Hypothalamus (tissue), 51 donors: ENCODE data around the gene GMPR.
"Not testable (repeated sequence)": the region's sequence is repeated elsewhere in the genome, so short reads cannot be mapped to it uniquely, and the experiment has no call there.

Experiments used
- DNase-seq, 51 donors: peaks; one replicate each; lab custom pipeline; 2025; lab: John Stamatoyannopoulos, UW

Gene GMPR

DNA sequence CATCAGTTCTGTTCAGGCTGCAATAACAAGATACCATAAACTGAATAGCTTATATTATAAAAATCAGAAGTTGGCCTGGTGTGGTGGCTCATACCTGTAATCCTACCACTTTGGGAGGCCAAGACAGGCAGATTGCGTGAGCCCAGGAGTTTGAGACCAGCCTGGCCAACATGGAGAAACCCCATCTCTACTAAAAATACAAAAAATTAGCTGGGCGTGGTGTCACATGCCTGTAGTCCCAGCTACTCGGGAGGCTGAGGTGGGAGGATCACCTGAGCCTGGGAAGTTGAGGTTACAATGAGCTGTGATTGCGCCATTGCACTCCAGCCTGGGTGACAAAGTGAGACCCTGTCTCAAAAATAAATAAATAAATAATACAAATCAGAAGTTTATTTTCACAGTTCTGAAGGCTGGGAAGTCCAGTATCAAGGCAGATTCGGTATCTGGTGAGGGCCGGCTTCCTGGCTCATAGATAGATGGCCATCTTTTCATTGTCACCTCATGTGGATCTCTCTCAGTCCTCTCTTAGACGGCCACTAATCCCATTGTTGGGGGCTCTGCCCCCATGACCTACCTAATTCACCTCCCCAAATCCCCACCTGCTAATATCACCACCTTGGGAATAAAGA, 31.2 kb downstream of the GMPR start:
- not testable (repeated sequence) for DNase-seq

DNA sequence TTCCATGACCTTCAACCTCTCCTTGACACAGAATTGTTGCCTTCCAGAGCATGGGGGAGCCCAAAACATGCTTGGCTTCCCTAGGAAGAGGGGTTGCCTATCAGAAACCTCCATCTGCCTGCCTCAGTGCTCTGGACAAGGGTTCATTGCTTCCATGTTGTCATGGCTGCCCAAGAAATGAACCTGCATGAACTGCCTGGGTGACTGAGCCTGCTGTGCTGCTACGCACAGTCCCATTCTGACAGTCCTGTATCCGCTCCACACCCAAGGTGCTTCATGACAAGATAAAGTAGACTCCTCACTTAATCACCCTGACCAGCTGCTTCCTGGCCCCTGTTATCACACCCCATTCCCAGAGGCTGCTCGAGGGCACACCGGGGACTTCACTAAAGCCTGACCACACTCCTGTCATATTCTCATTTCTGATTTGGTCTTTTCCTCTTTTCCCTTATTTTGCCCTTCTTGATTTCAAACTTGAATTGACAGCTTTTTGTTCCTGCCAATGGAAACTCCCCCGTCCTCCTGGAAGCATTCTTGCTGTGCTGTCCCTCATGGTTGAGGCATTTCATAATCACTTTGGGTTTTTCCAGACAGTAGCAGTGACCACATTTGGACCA, 31.9 kb downstream of the GMPR start:
- no peak for DNase-seq

DNA sequence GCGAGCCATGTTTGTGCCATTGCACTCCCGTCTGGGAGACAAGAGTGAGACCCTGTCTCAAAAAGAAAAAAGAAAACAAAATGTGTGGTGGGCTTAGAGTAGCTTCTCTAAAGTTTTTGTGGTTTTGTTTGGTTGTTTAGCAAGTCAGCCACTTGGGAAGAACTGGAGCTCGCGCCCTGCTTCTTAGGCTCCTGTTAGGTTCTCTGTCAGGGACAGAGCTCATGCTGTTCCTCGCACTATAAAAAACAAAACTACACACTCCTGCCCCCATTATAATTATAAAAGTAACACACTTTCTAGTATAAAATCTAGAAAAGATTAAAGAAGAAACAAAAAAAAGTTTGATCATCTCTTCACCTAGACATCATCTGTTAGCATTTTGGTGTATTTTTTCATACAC, 33.0 kb downstream of the GMPR start:
- no peak for DNase-seq

DNA sequence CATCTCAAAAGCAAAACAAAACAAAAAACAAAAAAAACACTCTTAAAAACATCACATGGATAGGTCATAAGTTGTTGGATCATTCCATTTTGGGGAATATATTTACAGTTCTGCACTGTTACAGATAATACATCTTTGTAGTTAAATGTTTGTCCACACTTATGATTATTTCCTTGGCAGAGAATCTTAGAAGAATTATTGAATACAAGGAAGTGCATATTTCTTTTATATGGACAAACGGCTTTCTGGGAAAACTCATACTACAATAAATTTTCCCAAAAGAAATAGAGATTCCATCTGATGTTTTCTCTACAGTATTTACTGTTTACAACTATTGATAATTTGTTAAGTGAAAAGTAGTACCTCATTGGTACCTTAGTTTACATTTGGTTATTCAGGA, 33.8 kb downstream of the GMPR start:
- DNase-seq = no peak

DNA sequence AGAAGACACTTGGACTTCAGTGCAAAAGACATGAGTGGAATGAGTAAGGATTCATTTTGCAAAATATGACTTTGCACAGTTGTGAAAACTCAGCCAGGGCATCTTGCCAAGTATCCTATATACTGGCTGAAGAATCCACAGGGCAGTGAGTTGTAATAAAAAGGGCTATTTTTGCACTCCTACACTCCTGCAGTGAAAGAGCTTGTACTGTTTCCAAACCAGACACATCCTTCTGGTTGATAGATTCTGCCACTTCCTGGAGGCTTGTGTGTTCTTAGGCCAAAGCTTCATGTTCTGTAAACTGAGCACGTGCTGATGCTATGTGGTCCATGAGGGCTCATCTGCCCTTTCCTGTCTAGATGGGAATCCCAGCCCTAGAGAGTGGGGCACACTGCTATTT, 34.9 kb downstream of the GMPR start:
- no peak for DNase-seq

DNA sequence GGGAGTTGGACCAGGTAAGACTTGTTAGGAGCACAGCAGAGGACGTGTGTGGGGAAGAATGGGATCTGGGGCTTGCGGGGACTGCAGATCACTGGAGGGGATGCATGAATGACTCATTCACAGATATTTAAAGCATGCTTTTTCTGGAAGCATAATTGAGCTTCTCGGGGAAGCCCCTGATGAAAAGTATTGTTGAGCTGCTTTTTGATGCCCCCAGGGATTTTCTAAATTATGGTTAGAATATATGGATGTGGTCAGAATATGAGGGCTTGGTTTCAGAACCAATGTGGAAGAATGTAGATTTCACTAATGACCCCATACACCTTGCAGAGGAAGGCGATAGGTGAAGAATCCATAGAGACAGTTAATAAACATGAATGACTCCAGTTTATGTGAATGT, 36.1 kb downstream of the GMPR start:
- no peak for DNase-seq

DNA sequence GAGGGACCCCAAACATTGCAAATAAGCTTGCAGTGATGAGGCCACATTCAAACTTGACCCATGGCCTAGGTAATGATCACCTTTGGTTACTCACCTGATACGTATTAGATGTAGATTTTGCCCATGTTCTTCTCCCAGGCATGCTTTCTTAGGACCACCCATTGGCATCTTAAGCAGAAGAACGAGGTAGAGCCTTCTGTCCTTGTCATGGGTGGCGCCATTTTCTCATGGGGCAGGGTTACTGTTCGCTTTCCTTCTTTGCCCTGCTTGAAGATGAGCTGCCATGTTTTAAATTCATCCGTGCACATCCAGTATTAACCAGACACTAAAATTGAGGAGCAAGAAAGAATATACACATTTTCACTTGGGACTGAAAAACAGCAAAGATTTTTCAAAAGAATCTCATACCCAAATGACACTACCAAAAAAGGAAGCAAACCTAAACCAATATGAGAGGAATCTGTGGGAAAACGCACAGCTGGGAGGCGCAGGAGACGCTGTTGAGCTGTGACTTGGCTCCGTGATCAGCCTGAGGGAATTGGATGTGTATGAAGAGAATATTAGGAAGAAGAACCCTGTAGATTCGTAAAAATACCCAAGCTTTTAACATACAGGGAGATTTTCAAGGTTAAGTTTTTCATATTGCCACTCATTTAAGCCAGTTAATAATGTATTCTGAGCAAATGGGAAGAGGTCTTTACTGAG, 36.6 kb downstream of the GMPR start:
- DNase-seq = no peak

DNA sequence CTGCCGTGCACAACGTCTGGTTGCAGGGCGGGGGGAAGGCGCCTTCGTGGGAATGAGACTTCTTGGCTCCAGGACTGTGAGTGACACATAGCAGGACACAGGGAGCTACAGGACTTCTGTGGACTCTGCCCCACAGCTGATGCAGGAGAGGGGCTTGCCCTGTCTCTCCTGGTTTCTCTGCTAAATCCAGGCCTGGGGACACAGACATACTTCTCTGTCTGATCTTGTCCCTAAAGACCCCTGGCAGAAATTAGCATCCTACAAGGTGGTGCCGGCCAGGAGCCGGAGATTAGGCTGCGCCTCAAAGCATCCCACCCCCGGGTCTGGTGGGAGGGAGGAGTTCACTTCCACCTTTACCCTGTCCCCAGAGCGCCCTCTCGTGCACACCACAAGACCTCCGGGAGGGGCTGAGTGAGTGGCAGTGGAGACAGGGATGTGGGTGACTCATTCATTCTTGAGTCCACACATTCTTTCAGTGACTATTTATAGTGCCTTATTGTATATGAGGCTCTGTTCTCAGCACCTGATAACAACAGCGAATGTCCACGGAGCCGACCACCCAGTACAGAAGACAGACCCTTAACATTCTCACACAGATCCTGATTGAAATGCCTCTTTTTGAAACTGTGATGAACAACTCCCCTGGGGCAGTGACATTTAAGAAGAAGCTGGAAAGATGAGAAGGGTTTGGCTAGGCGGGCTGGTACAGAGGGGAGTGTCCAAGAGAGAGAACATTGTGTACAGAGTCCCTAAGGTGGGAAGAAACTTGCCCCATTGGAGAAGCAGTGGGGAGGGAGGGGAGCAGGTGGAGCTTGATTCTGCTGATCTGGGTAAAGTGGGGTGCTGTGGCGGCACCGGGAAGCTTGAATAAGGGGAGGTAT, 39.0 kb downstream of the GMPR start:
- DNase-seq = peak in 13 of 51 donors; percentile 8 to 62 (median 23)

DNA sequence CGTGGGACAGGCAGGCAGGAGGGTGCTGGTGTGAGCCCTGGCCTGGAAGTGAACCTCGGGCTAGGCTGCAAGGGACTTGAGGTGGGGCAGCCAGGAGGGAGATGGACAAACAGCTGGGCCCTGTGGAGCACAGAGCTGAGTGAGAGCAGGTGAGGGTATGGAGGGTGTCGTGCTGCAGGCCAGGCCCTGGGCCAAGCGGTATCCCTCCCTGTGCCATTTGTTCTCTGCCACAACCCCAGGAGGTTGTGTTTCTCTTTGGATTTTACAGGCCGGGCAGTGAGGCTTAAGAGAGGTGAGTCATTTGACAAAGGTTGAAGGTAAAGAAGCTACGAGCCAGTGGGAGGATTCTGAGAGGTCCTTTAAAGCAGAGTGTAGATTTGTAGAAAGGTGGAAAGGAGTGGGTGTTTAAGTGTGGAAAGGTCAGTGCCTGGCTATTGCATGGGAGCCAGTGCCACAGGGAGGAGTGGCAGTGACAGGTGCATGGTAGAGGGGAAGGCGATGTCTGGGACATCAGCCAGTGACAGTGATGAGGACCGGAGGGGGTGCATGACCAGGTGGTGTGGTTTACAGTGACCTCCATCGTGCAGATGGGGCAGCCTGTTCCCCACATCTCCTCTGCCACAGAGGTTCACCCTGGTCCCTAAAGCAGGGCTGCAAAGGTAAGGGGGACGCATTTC, 39.8 kb downstream of the GMPR start:
- DNase-seq = no peak

DNA sequence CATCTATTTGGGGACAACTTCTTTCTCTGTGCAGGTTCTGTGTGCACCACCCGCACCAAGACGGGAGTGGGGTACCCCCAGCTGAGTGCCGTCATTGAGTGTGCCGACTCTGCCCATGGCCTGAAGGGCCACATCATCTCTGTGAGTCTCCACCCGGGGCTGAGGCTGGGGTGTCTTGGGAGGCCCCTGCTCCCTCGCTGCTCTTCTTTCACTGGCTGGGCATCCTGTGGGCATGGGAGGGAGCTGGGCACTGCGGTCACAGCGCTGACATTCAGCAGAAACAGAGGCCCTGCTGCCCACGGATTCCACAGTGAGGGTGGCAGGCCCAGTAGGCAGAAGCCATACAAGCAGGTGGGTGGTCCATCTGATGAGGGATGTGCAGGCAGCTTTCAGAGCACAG, 40.4 kb downstream of the GMPR start:
- no peak for DNase-seq

DNA sequence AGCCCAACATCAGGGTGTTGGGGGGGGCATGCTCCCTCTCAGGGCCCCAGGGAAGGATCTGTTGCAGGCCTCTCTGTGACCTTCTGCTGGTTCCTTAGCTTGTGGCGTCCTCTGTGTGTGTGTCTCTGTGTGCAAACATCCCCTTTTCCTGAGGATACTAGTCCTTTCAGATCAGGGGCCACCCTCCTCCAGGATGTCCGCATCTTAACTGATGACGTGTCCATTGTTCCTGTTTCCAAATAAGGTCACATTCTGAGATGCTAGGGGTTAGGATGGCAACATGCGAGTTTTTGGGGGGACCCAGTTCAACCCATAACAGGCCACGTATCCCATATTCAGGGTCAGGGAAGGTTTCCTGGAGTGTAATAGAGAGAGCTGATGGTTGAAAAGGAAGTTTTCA, 40.9 kb downstream of the GMPR start:
- no peak for DNase-seq

DNA sequence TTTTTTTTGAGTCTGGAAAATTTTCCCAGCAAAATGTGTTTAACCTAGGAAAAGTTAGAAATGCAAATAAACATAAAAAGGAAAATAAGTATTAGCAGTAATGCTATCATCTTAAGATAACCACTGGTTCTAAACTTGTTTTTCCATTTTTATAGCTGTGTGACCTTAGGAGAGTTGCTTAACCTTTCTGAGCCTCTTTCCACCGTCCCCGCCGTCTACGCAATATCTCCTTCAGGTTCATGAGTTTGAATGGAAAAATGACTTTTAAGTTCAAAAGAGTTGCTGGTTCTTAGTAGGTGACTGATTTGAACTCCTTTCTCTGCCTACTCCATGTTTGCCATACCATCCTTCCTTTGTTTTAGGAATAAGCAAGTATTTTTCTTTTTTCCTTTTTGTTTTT, 44.0 kb downstream of the GMPR start:
- no peak for DNase-seq

DNA sequence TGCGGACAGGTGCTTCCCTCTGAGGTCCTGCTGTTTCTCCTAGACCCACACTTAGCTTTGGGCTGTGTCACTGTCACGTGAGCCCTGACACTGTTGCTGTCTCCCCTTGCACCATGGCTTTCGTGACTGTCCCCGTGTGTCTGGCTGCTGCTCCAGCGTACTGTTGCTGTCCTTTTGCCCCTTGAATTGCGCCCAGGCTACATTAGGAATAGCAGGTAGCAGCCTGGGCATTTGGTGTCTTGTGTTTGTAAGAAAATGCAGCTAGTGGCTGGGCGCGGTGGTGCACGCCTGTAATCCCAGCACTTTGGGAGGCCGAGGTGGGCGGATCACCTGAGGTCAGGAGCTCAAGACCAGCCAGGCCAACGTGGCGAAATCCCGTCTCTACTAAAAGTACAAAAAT, 46.1 kb downstream of the GMPR start:
- no peak for DNase-seq

DNA sequence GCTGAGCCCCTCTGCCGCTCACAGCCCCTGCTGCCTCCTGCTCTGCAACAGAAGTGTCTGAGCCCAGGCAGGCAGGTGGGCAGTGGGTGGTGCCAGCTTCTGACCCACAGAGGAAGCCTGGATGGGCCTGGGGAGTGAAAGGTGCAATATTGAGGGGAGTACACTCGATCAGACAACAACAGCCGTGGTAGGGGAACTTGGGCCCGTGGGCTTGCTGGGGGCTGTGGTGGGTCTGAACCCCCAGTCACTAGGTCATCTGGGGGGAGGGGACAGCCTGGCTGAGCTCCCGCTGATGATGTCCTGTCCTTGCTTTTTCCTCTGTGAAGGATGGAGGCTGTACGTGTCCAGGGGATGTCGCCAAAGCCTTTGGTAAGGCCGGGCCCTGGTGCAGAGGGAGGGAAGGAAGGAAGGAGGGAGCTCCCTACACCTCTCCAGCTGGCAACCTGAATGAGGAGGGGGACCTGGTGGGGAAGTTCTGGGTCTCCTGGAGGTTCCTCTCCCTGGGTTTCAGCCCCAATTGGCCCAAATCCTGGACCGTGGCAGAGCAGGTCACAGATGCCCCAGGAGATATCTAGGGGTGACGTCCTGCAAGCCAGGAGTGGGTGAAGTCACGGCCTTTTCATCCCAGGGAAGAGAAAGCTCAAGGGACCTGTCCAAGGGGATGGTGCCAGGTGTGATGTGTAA, 47.2 kb downstream of the GMPR start:
- DNase-seq = no peak

DNA sequence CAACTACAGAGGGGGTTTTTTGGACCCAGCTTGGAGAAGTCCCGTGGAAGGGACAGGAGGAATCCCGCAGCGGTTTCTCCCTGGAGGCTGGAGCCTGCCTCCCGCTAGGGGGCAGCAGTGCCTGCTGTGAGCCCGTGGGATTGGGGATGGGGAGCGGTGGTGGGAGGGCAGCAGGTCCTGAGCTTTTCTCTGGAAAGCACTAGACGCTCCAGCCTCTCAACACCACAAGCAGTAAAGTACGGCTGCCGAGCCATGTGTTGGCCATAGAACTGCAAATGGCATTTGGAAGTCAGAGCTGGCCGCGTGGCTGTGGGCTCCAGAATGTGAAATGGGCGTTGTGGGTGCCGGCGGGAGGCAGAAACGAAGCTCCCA, 47.8 kb downstream of the GMPR start:
- peak in 42 of 51 donors; percentile 10 to 81 (median 40) for DNase-seq

DNA sequence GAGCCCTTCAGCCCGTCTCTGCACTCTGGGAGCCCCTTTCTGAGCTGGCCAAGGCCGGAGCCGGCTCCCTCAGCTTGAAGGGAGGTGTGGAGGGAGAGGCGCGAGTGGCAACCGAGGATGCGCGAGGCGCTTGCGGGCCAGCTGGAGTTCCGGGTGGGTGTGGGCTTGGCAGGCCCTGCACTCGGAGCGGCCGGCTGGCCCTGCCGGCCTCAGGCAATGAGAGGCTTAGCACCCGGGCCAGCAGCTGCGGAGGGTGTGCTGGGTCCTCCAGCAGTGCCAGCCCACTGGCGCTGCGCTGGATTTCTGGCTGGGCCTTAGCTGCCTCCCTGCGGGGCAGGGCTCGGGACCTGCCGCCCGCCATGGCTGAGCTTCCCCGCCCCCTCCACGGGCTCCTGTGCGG, 49.8 kb downstream of the GMPR start:
- DNase-seq = no peak

DNA sequence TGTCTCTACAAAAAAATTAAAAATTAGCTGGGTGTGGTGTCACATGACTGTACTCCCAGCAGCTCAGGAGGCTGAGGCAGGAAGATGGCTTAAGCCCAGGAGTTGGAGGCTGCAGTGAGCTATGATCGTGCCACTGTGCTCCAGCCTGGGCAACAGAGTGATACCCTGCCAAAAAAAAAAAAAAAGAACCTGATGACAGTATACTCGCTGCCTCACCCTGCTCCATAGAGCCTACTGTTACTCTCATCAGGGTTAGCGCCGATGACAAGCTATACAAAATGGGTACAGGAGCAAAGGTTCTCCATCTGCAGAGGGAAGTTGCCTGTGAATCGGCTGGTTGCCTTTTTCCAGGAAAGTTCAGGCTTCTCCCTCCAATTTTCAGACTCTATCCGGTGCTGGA, 53.4 kb downstream of the GMPR start:
- no peak for DNase-seq

DNA sequence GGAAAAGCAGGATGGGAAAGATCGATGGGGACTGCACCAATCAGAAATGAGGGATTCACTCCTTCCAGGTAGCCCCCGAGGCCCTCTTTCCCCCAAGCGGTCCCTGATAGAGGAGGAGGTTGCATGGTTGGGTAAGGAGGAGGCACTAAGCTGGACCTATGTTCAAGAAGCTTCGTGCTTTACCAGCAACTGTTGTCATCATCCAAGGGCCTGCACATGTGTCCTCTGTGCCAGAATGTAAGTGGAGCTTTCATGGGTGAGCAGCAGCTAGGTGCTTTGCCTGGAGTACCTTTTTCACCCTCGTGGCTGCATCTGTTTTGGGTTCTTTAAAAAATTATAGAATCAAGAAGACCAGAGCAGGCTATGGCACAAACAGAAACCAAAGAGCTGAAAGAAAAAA, 54.0 kb downstream of the GMPR start:
- DNase-seq = no peak

DNA sequence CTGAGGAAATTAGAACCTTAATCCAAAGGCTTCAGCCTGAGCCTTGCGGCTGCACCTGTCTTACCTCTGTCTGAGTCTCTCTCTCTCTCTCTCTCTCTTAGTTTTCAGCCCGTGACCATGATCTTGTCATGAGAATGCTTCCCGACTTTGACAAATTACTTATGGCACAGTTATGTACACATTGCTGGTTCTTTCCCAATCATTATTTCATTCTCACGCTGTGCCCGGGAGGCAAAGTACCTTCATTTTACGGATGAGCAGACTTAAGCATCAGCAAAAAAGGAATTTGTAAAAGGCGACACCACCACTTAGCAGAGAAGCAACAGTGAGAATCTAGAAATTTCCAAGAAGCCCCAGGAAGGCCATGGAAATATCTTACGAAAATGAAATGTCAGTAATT, 54.6 kb downstream of the GMPR start:
- DNase-seq = no peak

DNA sequence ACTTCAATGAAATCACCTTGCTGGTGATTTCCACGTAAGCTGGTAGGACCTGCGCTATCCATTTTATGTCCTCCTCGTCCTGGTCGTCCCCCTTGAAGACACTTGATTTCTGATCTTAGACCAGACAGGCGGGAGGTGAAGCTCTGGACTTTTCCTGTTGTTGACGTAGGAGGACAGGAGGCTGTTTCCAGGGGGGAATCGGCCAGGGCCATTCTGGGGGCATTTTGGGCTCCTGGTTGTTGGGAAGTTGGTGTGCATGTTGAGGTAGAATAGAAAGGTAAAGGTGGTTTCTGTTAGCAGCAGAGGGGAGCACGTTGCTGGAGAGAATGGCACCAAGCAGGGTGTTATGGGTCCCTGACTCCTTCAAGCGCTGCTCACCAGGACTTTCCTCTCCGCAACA, 56.0 kb downstream of the GMPR start:
- no peak for DNase-seq
